Gastroesophageal sphincter (tissue), 3 donors: ENCODE measurements around the gene SERPINE1.

ENCODE experiments used
- POLR2A ChIP-seq, 2 donors: fragments of 450-650 bp; IDR thresholded peaks; one replicate each; pipeline ENCODE4 v1.6.1; 2017; ENCODE audit warnings: antibody characterized with exemption in 2 of 2, mild to moderate bottlenecking in 2 of 2, moderate library complexity in 1 of 2
- TF ChIP-seq, protein P1 (sequence below), 4 experiments: fragments of 200-600 bp in 2 of 4; fragments of 450-650 bp in 2 of 4; sonication (generic) in 1 of 4; IDR thresholded peaks; one replicate each; pipeline ENCODE4 v1.5.1; 2017 to 2019; ENCODE audit warnings: antibody characterized with exemption in 4 of 4, mild to moderate bottlenecking in 2 of 4, moderate library complexity in 2 of 4

DNA sequence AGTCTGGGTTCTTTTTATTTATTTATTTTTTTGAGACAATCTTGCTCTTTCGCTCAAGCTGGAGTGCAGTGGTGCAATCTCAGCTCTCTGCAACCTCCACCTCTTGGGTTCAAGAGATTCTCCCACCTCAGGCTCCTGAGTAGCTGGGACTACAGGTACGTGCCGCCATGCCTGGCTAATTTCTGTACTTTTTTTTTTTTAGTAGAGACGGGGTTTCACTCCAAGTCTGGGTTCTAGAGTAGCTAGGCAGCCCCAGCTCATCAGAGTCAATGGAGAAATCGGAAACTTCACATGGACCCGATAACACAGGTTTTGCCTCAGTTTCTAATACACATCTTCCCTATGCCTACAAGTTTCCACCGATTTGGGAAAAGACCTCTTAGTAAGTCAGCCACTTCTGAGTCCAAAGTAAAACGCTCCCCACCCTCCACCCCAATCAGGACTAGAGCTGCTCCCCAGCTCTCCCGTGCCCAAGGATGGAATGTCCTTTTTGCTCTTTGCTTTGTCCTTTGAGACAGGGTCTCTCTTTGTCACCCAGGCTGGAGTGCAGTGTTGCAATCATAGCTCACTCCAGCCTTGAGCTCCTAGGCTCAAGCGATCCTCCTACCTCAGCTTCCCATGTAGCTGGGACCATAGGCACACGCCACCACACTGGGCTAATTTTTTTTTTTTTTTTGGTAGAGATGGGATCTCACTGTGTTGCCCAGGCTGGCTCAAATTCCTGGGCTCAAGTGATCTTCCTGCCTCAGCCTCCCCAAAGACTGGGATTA lies 3.8 kb upstream of the SERPINE1 start:
- TF ChIP-seq, protein P1, sequence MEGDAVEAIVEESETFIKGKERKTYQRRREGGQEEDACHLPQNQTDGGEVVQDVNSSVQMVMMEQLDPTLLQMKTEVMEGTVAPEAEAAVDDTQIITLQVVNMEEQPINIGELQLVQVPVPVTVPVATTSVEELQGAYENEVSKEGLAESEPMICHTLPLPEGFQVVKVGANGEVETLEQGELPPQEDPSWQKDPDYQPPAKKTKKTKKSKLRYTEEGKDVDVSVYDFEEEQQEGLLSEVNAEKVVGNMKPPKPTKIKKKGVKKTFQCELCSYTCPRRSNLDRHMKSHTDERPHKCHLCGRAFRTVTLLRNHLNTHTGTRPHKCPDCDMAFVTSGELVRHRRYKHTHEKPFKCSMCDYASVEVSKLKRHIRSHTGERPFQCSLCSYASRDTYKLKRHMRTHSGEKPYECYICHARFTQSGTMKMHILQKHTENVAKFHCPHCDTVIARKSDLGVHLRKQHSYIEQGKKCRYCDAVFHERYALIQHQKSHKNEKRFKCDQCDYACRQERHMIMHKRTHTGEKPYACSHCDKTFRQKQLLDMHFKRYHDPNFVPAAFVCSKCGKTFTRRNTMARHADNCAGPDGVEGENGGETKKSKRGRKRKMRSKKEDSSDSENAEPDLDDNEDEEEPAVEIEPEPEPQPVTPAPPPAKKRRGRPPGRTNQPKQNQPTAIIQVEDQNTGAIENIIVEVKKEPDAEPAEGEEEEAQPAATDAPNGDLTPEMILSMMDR (IDR thresholded peaks at IDR 0.05) = no peak
- TF ChIP-seq POLR2A (IDR thresholded peaks at IDR 0.05) = no peak
